ENCODE results near the gene BSND.

DNA sequence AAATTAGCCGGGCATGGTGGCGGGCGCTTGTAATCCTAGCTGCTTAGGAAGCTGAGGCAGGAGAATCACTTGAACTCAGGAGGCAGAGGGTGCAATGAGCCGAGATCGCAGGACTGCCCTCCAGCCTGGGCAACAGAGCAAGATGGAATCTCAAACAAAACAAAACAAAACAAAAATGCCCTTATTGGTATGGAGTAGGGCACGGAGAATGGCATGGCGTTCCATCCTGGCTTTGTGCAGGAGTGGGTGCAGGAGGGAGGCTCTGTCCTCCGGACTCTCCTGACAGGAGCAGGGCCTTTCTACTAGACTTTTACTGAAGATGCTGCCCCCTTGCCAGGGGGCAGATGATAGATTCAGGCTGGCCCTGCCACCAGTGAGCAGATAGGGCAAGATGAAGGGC lies 17.3 kb upstream of the BSND start:
- no peak for TF ChIP-seq ELF4 (IDR thresholded peaks at IDR 0.05)
- no peak for TF ChIP-seq TARDBP (IDR thresholded peaks at IDR 0.05)
- TF ChIP-seq FOXM1 (IDR thresholded peaks at IDR 0.05; ENCODE audit: borderline replicate concordance), result no peak
- TF ChIP-seq LEF1 (IDR thresholded peaks at IDR 0.05; ENCODE audit: borderline replicate concordance), result no peak
- TF ChIP-seq BHLHE40 (IDR thresholded peaks at IDR 0.05; ENCODE audit: borderline replicate concordance), result no peak
- TF ChIP-seq ZNF384 (IDR thresholded peaks at IDR 0.05), result no peak
- no peak for TF ChIP-seq SP1 (IDR thresholded peaks at IDR 0.05)
- no peak for TF ChIP-seq NFRKB (IDR thresholded peaks at IDR 0.05)
- TF ChIP-seq SUZ12 (IDR thresholded peaks at IDR 0.05), result no peak
